Measurements from ENCODE around the gene MED17.
"Not testable (repeated sequence)": the region's sequence is repeated elsewhere in the genome, so short reads cannot be mapped to it uniquely, and the experiment has no call there.

DNA sequence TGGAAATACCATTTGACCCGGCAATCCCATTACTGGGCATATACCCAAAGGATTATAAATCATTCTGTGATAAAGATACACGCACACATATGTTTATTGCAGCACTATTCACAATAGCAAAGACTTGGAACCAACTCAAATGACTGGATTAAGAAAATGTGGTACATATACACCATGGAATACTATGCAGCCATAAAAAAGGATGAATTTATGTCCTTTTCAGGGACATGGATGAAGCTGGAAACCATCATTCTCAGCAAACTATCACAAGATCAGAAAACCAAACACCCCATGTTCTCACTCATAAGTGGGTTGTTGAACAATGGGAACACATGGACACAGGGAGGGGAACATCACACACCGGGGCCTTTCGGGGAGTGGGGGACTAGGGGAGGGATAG lies 25.0 kb upstream of the MED17 start:
- TF ChIP-seq, protein P1, sequence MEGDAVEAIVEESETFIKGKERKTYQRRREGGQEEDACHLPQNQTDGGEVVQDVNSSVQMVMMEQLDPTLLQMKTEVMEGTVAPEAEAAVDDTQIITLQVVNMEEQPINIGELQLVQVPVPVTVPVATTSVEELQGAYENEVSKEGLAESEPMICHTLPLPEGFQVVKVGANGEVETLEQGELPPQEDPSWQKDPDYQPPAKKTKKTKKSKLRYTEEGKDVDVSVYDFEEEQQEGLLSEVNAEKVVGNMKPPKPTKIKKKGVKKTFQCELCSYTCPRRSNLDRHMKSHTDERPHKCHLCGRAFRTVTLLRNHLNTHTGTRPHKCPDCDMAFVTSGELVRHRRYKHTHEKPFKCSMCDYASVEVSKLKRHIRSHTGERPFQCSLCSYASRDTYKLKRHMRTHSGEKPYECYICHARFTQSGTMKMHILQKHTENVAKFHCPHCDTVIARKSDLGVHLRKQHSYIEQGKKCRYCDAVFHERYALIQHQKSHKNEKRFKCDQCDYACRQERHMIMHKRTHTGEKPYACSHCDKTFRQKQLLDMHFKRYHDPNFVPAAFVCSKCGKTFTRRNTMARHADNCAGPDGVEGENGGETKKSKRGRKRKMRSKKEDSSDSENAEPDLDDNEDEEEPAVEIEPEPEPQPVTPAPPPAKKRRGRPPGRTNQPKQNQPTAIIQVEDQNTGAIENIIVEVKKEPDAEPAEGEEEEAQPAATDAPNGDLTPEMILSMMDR (IDR thresholded peaks at IDR 0.05) = not testable (repeated sequence)
- TF ChIP-seq EP300 (IDR thresholded peaks at IDR 0.05; ENCODE audit: borderline replicate concordance in 1 of 2, low read depth in 1 of 2, low read length in 1 of 2); POLR2AphosphoS5 (IDR thresholded peaks at IDR 0.05; ENCODE audit: low read depth, low read length); ELF1 (IDR thresholded peaks at IDR 0.05); CHD2 (IDR thresholded peaks at IDR 0.05; ENCODE audit: low read length, partially characterized antibody); USF2 (IDR thresholded peaks at IDR 0.05; ENCODE audit: borderline replicate concordance, low read depth, low read length): not testable (repeated sequence)
